Thyroid gland (tissue), 4 donors: ENCODE data around the gene AMMECR1.

Source experiments
- CTCF ChIP-seq, 6 experiments: fragments of 200-600 bp in 3 of 6; fragments of 450-650 bp in 3 of 6; sonication (generic) in 3 of 6; IDR thresholded peaks; one replicate each; pipeline ENCODE4 v1.5.1; 2016 to 2019; ENCODE audit warnings: antibody characterized with exemption in 6 of 6, mild to moderate bottlenecking in 2 of 6, inconsistent platforms in 1 of 6, moderate library complexity in 1 of 6
- POLR2A ChIP-seq, 2 donors: fragments of 450-650 bp; IDR thresholded peaks; one replicate each; pipeline ENCODE4 v1.6.1; 2017; ENCODE audit warnings: antibody characterized with exemption in 2 of 2, mild to moderate bottlenecking in 2 of 2, moderate library complexity in 1 of 2

DNA sequence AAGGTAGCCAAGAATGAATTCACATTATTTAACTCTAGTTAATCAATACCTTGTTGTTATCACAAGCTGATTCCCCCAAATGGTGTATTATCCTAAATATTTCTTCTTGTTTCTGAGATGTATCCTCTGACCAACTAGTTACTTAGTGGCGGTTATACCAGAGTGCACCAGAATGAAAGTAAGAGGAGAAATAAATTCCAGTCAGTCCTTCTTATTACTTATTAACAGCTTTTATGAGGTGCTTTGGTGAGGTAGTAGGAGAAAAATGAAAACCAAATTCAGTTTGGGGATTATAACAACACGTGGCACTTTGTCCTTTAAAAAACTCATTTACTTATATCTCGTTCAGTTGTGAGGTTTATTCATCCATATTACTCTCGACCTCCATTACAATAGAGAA is 101.9 kb downstream of the AMMECR1 start:
- TF ChIP-seq CTCF (IDR thresholded peaks at IDR 0.05) (no peak), POLR2A (IDR thresholded peaks at IDR 0.05) (no peak)
